Suprapubic skin (tissue), 4 donors: ENCODE results near the gene SLC18A2.

Experiments used
- CTCF ChIP-seq, 2 donors: fragments of 200-600 bp in 1 of 2; fragments of 450-650 bp in 1 of 2; sonication (generic) in 1 of 2; IDR thresholded peaks; one replicate each; pipeline ENCODE4 v1.5.1; 2016 to 2019; ENCODE audit warnings: antibody characterized with exemption in 2 of 2, mild to moderate bottlenecking in 1 of 2, moderate library complexity in 1 of 2
- EP300 ChIP-seq: sonication (generic); formaldehyde crosslinking; IDR thresholded peaks from one replicate; pipeline ENCODE4 v1.6.1; 2017; ENCODE audit warnings: antibody characterized with exemption
- POLR2A ChIP-seq, 2 donors: fragments of 450-650 bp; IDR thresholded peaks; one replicate each; pipeline ENCODE4 v1.6.1; 2017; ENCODE audit warnings: antibody characterized with exemption in 2 of 2, mild to moderate bottlenecking in 2 of 2, moderate library complexity in 2 of 2
- POLR2AphosphoS5 ChIP-seq, 3 donors: sonication (generic); formaldehyde crosslinking; IDR thresholded peaks; one replicate each; pipeline ENCODE4 v1.6.1; 2017; ENCODE audit warnings: antibody characterized with exemption in 3 of 3

GRCh38 chr10:117201826-117202225 lies 39.1 kb upstream of the SLC18A2 start:
- no peak for TF ChIP-seq CTCF (IDR thresholded peaks at IDR 0.05)
- TF ChIP-seq POLR2A (IDR thresholded peaks at IDR 0.05), result no peak
- no peak for TF ChIP-seq POLR2AphosphoS5 (IDR thresholded peaks at IDR 0.05)
- no peak for TF ChIP-seq EP300
